ENCODE measurements around the gene THTPA. TPM values are rescaled to one million over a fixed set of nuclear protein-coding genes. Genes with fewer than 3 reads are reported as not detected.
"Not testable (repeated sequence)": the region's sequence is repeated elsewhere in the genome, so short reads cannot be mapped to it uniquely, and the experiment has no call there.

THTPA gene
- total and polyA plus RNA-seq, 9 of the 15 experiments (the other 6 are each of a cell fraction or from before 2014, with no cell fraction given), result 2.4 to 8.7 (median 5.2) TPM

GRCh38 chr14:23609001-23609400 lies 52.9 kb downstream of the THTPA start:
- H3K9ac ChIP-seq (ENCODE audit: insufficient read depth in 1 of 2, low read depth in 2 of 2, low read length in 2 of 2), result no peak overlapping the region
- no peak for DNase-seq (ENCODE audit: extremely low read depth in 1 of 4, low spot score in 3 of 4)
- no peak overlapping the region for H2AFZ ChIP-seq (ENCODE audit: low read depth, low read length)
- no peak for ATAC-seq
- POLR2A ChIA-PET, result interaction anchor here (0.6 kb wide), 1 partner anchor 73 kb away, joined by 3 read pairs; no protein-coding TSS in a partner anchor
- H3K9me1 ChIP-seq (ENCODE audit: control insufficient read depth, insufficient read depth, low read length), result no peaks in the 10 kb centered on the region
- no peaks in the 10 kb centered on the region for H3K79me2 ChIP-seq (ENCODE audit: control insufficient read depth, insufficient read depth, low read length)
- H3K9me3 ChIP-seq (replicated peaks; ENCODE audit: control insufficient read depth, insufficient read depth, low read depth, low read length), result no peaks in the 10 kb centered on the region
- H3K27me3 ChIP-seq (ENCODE audit: control insufficient read depth in 2 of 2, insufficient read depth in 2 of 2, low read length in 2 of 2), result peaks cover 0 to 10% of the 10 kb centered on the region in 2 experiments; a peak in 1 of 5 replicates
- in situ Hi-C loops (cut with MboI) (no loop called here), intact Hi-C loops (cut with micrococcal nuclease) (no loop called here)
- 0% methylated on average over 3 of the region's 3 CpGs for WGBS (ENCODE audit: insufficient coverage, low coverage, missing lambda C conversion rate)
- no peak for FAIRE-seq
- H4K20me1 ChIP-seq (replicated peaks; ENCODE audit: control insufficient read depth, insufficient read depth, low read length), result no peaks in the 10 kb centered on the region
- no peak overlapping the region for H3K4me2 ChIP-seq (ENCODE audit: insufficient read depth, low read length)
- no peaks in the 10 kb centered on the region; a peak in 1 of 5 replicates for H3K4me1 ChIP-seq (replicated peaks in 1 of 2; ENCODE audit: control insufficient read depth in 2 of 2, insufficient read depth in 2 of 2, low read length in 2 of 2)
- TF ChIP-seq RCOR1 (IDR thresholded peaks at IDR 0.05; ENCODE audit: borderline replicate concordance in 1 of 2, low read depth in 2 of 2, low read length in 2 of 2), result no peak
- no peak for TF ChIP-seq ATF7 (IDR thresholded peaks at IDR 0.05)
- TF ChIP-seq MED1 (CRISPR knock-in tag; IDR thresholded peaks at IDR 0.05; ENCODE audit: borderline replicate concordance), result no peak
- CTCF ChIA-PET (ENCODE audit: low intra/inter-chr PET ratio), result no interaction called here
- no peak overlapping the region for H3K27ac ChIP-seq (ENCODE audit: extremely low read depth, low read depth, low read length)
- no peaks in the 10 kb centered on the region for H3K36me3 ChIP-seq (ENCODE audit: control insufficient read depth, insufficient read depth, low read length)
- no TSS peak for BruUV-seq (replicated peaks)
- no peak overlapping the region for H3K4me3 ChIP-seq

- POLR2A ChIA-PET; H3K79me2 ChIP-seq (ENCODE audit: control insufficient read depth, insufficient read depth, low read length); intact Hi-C loops (cut with micrococcal nuclease); H3K27ac ChIP-seq (ENCODE audit: extremely low read depth, low read depth, low read length); H3K9me3 ChIP-seq (replicated peaks; ENCODE audit: control insufficient read depth, insufficient read depth, low read depth, low read length); H3K9me1 ChIP-seq (ENCODE audit: control insufficient read depth, insufficient read depth, low read length); H3K9ac ChIP-seq (ENCODE audit: insufficient read depth in 1 of 2, low read depth in 2 of 2, low read length in 2 of 2); H2AFZ ChIP-seq (ENCODE audit: low read depth, low read length); in situ Hi-C loops (cut with MboI); FAIRE-seq; DNase-seq (ENCODE audit: extremely low read depth in 1 of 4, low spot score in 3 of 4); ATAC-seq; H3K36me3 ChIP-seq (ENCODE audit: control insufficient read depth, insufficient read depth, low read length); BruUV-seq (replicated peaks); H4K20me1 ChIP-seq (replicated peaks; ENCODE audit: control insufficient read depth, insufficient read depth, low read length); H3K4me2 ChIP-seq (ENCODE audit: insufficient read depth, low read length); CTCF ChIA-PET (ENCODE audit: low intra/inter-chr PET ratio); H3K4me3 ChIP-seq; H3K4me1 ChIP-seq (replicated peaks in 1 of 2; ENCODE audit: control insufficient read depth in 2 of 2, insufficient read depth in 2 of 2, low read length in 2 of 2): not testable (repeated sequence)
- 2% methylated on average over 6 of the region's 7 CpGs for WGBS (ENCODE audit: insufficient coverage, low coverage, missing lambda C conversion rate)
- peaks cover 0 to 12% of the 10 kb centered on the region in 2 experiments; a peak in 2 of 5 replicates for H3K27me3 ChIP-seq (ENCODE audit: control insufficient read depth in 2 of 2, insufficient read depth in 2 of 2, low read length in 2 of 2)
Observed at GRCh38 chr14:23609411-23610089, 53.5 kb downstream of the THTPA start.

Other genes with a start within 250 kb of the THTPA start
Only the 7 nearest of the 13 such genes appear.
- gene MYH6, start 148.0 kb upstream of the THTPA start, total RNA-seq (2014; rRNA removed), result not detected in 2 replicates
- not detected in 2 replicates for gene MYH6, start 148.0 kb upstream of the THTPA start, total RNA-seq (2014; rRNA removed; fragmentation: Illumina TruSeq; extraction: Trizol)
- not detected in 2 replicates for gene MYH6, start 148.0 kb upstream of the THTPA start, total RNA-seq (2015; rRNA removed; fragmentation: Illumina TruSeq; extraction: Trizol)
- gene MYH6, start 148.0 kb upstream of the THTPA start, total RNA-seq (2021), result not detected in 2 replicates
- not detected in 2 replicates for gene MYH6, start 148.0 kb upstream of the THTPA start, polyA plus RNA-seq (2011; rRNA removed)
- gene MYH6, start 148.0 kb upstream of the THTPA start, polyA plus RNA-seq (2014; fragmentation: Illumina TruSeq; extraction: Trizol), result not detected in 2 replicates
- gene MYH6, start 148.0 kb upstream of the THTPA start, polyA plus RNA-seq (2014; fragmentation: Nextera tagmentation; extraction: Ambion mirVana), result not detected
- not detected in 2 replicates for gene MYH6, start 148.0 kb upstream of the THTPA start, polyA plus RNA-seq (2014; rRNA removed)
- gene MYH7, start 120.6 kb upstream of the THTPA start, total RNA-seq (2014; rRNA removed), result not detected in 2 replicates
- gene MYH7, start 120.6 kb upstream of the THTPA start, total RNA-seq (2014; rRNA removed; fragmentation: Illumina TruSeq; extraction: Trizol), result not detected in 2 replicates
- gene MYH7, start 120.6 kb upstream of the THTPA start, total RNA-seq (2015; rRNA removed; fragmentation: Illumina TruSeq; extraction: Trizol), result not detected in 2 replicates
- gene MYH7, start 120.6 kb upstream of the THTPA start, total RNA-seq (2021), result not detected in 2 replicates
- gene MYH7, start 120.6 kb upstream of the THTPA start, polyA plus RNA-seq (2011; rRNA removed), result not detected in 2 replicates
- not detected in 2 replicates for gene MYH7, start 120.6 kb upstream of the THTPA start, polyA plus RNA-seq (2014; fragmentation: Illumina TruSeq; extraction: Trizol)
- not detected for gene MYH7, start 120.6 kb upstream of the THTPA start, polyA plus RNA-seq (2014; fragmentation: Nextera tagmentation; extraction: Ambion mirVana)
- not detected in 2 replicates for gene MYH7, start 120.6 kb upstream of the THTPA start, polyA plus RNA-seq (2014; rRNA removed)
- 55.1 and 65.3 TPM in 2 replicates for gene NGDN, start 86.6 kb upstream of the THTPA start, total RNA-seq (2014; rRNA removed)
- gene NGDN, start 86.6 kb upstream of the THTPA start, total RNA-seq (2014; rRNA removed; fragmentation: Illumina TruSeq; extraction: Trizol), result 85.2 and 95.2 TPM in 2 replicates
- gene NGDN, start 86.6 kb upstream of the THTPA start, total RNA-seq (2015; rRNA removed; fragmentation: Illumina TruSeq; extraction: Trizol), result 73.1 and 74.9 TPM in 2 replicates
- gene NGDN, start 86.6 kb upstream of the THTPA start, total RNA-seq (2021), result 41.6 and 42.9 TPM in 2 replicates
- gene NGDN, start 86.6 kb upstream of the THTPA start, polyA plus RNA-seq (2011; rRNA removed), result 62.2 and 82.6 TPM in 2 replicates
- 71.9 and 74.0 TPM in 2 replicates for gene NGDN, start 86.6 kb upstream of the THTPA start, polyA plus RNA-seq (2014; fragmentation: Illumina TruSeq; extraction: Trizol)
- gene NGDN, start 86.6 kb upstream of the THTPA start, polyA plus RNA-seq (2014; fragmentation: Nextera tagmentation; extraction: Ambion mirVana), result 100 to 1,000 TPM; 165 to 195 TPM
- 73.5 and 82.4 TPM in 2 replicates for gene NGDN, start 86.6 kb upstream of the THTPA start, polyA plus RNA-seq (2014; rRNA removed)
- 0.29 TPM in 1 of 2 replicates, not detected in the other for gene ZFHX2, start 4.5 kb upstream of the THTPA start, total RNA-seq (2014; rRNA removed)
- gene ZFHX2, start 4.5 kb upstream of the THTPA start, total RNA-seq (2014; rRNA removed; fragmentation: Illumina TruSeq; extraction: Trizol), result 0.10 and 0.11 TPM in 2 replicates
- gene ZFHX2, start 4.5 kb upstream of the THTPA start, total RNA-seq (2015; rRNA removed; fragmentation: Illumina TruSeq; extraction: Trizol), result 0.11 TPM in 2 replicates
- gene ZFHX2, start 4.5 kb upstream of the THTPA start, total RNA-seq (2021), result 0.11 and 0.22 TPM in 2 replicates
- gene ZFHX2, start 4.5 kb upstream of the THTPA start, polyA plus RNA-seq (2011; rRNA removed), result 0.06 and 0.16 TPM in 2 replicates
- gene ZFHX2, start 4.5 kb upstream of the THTPA start, polyA plus RNA-seq (2014; fragmentation: Illumina TruSeq; extraction: Trizol), result 0.03 and 0.09 TPM in 2 replicates
- gene ZFHX2, start 4.5 kb upstream of the THTPA start, polyA plus RNA-seq (2014; fragmentation: Nextera tagmentation; extraction: Ambion mirVana), result not detected
- gene ZFHX2, start 4.5 kb upstream of the THTPA start, polyA plus RNA-seq (2014; rRNA removed), result 0.01 TPM in 1 of 2 replicates, not detected in the other
- gene AP1G2, start 11.5 kb downstream of the THTPA start, total RNA-seq (2014; rRNA removed), result 19.1 and 25.8 TPM in 2 replicates
- gene AP1G2, start 11.5 kb downstream of the THTPA start, total RNA-seq (2014; rRNA removed; fragmentation: Illumina TruSeq; extraction: Trizol), result 12.2 and 19.8 TPM in 2 replicates
- 27.7 and 31.9 TPM in 2 replicates for gene AP1G2, start 11.5 kb downstream of the THTPA start, total RNA-seq (2015; rRNA removed; fragmentation: Illumina TruSeq; extraction: Trizol)
- gene AP1G2, start 11.5 kb downstream of the THTPA start, total RNA-seq (2021), result 51.9 and 58.1 TPM in 2 replicates
- 65.3 and 135 TPM in 2 replicates for gene AP1G2, start 11.5 kb downstream of the THTPA start, polyA plus RNA-seq (2011; rRNA removed)
- 41.3 and 56.2 TPM in 2 replicates for gene AP1G2, start 11.5 kb downstream of the THTPA start, polyA plus RNA-seq (2014; fragmentation: Illumina TruSeq; extraction: Trizol)
- gene AP1G2, start 11.5 kb downstream of the THTPA start, polyA plus RNA-seq (2014; fragmentation: Nextera tagmentation; extraction: Ambion mirVana), result 10 to 100 TPM; 22.9 to 33.3 TPM
- gene AP1G2, start 11.5 kb downstream of the THTPA start, polyA plus RNA-seq (2014; rRNA removed), result 73.4 and 83.5 TPM in 2 replicates
- gene JPH4, start 22.5 kb downstream of the THTPA start, total RNA-seq (2014; rRNA removed), result 0.04 TPM in 1 of 2 replicates, not detected in the other
- gene JPH4, start 22.5 kb downstream of the THTPA start, total RNA-seq (2014; rRNA removed; fragmentation: Illumina TruSeq; extraction: Trizol), result not detected in 2 replicates
- gene JPH4, start 22.5 kb downstream of the THTPA start, total RNA-seq (2015; rRNA removed; fragmentation: Illumina TruSeq; extraction: Trizol), result 0.04 TPM in 1 of 2 replicates, not detected in the other
- 0.13 TPM in 2 replicates for gene JPH4, start 22.5 kb downstream of the THTPA start, total RNA-seq (2021)
- not detected in 2 replicates for gene JPH4, start 22.5 kb downstream of the THTPA start, polyA plus RNA-seq (2011; rRNA removed)
- 0.04 and 0.07 TPM in 2 replicates for gene JPH4, start 22.5 kb downstream of the THTPA start, polyA plus RNA-seq (2014; fragmentation: Illumina TruSeq; extraction: Trizol)
- gene JPH4, start 22.5 kb downstream of the THTPA start, polyA plus RNA-seq (2014; fragmentation: Nextera tagmentation; extraction: Ambion mirVana), result under 1 TPM in 1 of 2 experiments, not detected in 1; 0.06 TPM
- gene JPH4, start 22.5 kb downstream of the THTPA start, polyA plus RNA-seq (2014; rRNA removed), result 0.07 TPM in 1 of 2 replicates, not detected in the other
- gene DHRS2, start 80.1 kb downstream of the THTPA start, total RNA-seq (2014; rRNA removed), result 64.4 and 73.6 TPM in 2 replicates
- gene DHRS2, start 80.1 kb downstream of the THTPA start, total RNA-seq (2014; rRNA removed; fragmentation: Illumina TruSeq; extraction: Trizol), result 57.9 and 68.7 TPM in 2 replicates
- 73.2 and 73.4 TPM in 2 replicates for gene DHRS2, start 80.1 kb downstream of the THTPA start, total RNA-seq (2015; rRNA removed; fragmentation: Illumina TruSeq; extraction: Trizol)
- 59.4 and 62.9 TPM in 2 replicates for gene DHRS2, start 80.1 kb downstream of the THTPA start, total RNA-seq (2021)
- 45.5 and 47.2 TPM in 2 replicates for gene DHRS2, start 80.1 kb downstream of the THTPA start, polyA plus RNA-seq (2011; rRNA removed)
- 89.3 and 90.9 TPM in 2 replicates for gene DHRS2, start 80.1 kb downstream of the THTPA start, polyA plus RNA-seq (2014; fragmentation: Illumina TruSeq; extraction: Trizol)
- gene DHRS2, start 80.1 kb downstream of the THTPA start, polyA plus RNA-seq (2014; fragmentation: Nextera tagmentation; extraction: Ambion mirVana), result 1 to 10 TPM; 2.9 to 5.4 TPM
- 96.8 and 107 TPM in 2 replicates for gene DHRS2, start 80.1 kb downstream of the THTPA start, polyA plus RNA-seq (2014; rRNA removed)